ENCODE measurements around the gene RBM6. TPM values are rescaled to one million over a fixed set of nuclear protein-coding genes. Genes with fewer than 3 reads are reported as not detected.

The RBM6 gene
- total and polyA plus RNA-seq, 9 of the 15 experiments (the other 6 are each of a cell fraction or from before 2014, with no cell fraction given), result 19.9 to 82.2 (median 57.8) TPM

- TF ChIP-seq CUX1 (CRISPR knock-in tag; IDR thresholded peaks at IDR 0.05) (no peak), ZNF143 (CRISPR knock-in tag; IDR thresholded peaks at IDR 0.05) (peak; percentile 92), ZNF583 (CRISPR knock-in tag; IDR thresholded peaks at IDR 0.05) (no peak), HMGN3 (IDR thresholded peaks at IDR 0.05; ENCODE audit: borderline replicate concordance, extremely low read depth, insufficient read length, low read depth, low read length) (peak; percentile 69), NFE2 (IDR thresholded peaks at IDR 0.05; ENCODE audit: low read depth) (no peak), XRCC3 (IDR thresholded peaks at IDR 0.05) (no peak), ZNF668 (CRISPR knock-in tag; IDR thresholded peaks at IDR 0.05) (no peak), E2F5 (CRISPR knock-in tag; IDR thresholded peaks at IDR 0.05) (0 out of 2 replicates have a peak, but pooled peaks have one; percentile 45), PHTF2 (CRISPR knock-in tag; IDR thresholded peaks at IDR 0.05) (no peak), TFAM (CRISPR knock-in tag; conservative IDR thresholded peaks at IDR 0.05) (no peak), MCM3 (IDR thresholded peaks at IDR 0.05) (no peak), KLF1 (tag; IDR thresholded peaks at IDR 0.05) (no peak), ZNF511 (CRISPR knock-in tag; IDR thresholded peaks at IDR 0.05) (no peak), BCLAF1 (IDR thresholded peaks at IDR 0.05; ENCODE audit: borderline replicate concordance in 1 of 2, control insufficient read depth in 1 of 2, low read depth in 2 of 2, low read length in 1 of 2) (no peak), THAP7 (CRISPR knock-in tag; IDR thresholded peaks at IDR 0.05) (no peak), ZNF707 (CRISPR knock-in tag; conservative IDR thresholded peaks at IDR 0.05) (no peak), KDM5B (IDR thresholded peaks at IDR 0.05; ENCODE audit: insufficient replicate concordance, low read depth, low read length) (peak; percentile 73)
These were observed 10.4 kb upstream of the RBM6 start, which contains the start of gene MON1A (continued) for GRCh38 chr3:49929291-49930167.
